ENCODE measurements around the gene AKAP11.
A peak's percentile ranks its signal among the peaks of the same experiment; 100 is the strongest.

The AKAP11 gene

DNA sequence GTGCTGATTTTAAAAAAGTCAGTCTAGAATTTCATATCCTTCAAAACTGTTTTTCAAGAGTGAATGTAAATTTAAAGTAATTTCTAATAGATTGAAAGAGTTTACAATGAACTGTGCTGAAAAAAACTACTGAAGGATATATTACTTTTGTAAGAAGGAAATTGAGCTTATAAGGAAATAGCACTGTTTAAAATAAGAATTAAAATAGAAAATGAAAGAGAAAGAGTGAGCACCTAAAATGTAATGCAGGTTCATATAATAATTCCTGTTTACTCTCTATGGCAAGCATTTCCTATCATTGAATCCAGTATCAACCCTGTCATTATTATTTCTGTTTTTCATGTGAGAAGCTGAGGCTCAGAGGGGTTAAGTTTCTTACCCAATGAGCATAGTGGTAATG lies 57.3 kb downstream of the AKAP11 start:
- FAIRE-seq (no peak), DNase-seq (ENCODE audit: low spot score) (no peak)

DNA sequence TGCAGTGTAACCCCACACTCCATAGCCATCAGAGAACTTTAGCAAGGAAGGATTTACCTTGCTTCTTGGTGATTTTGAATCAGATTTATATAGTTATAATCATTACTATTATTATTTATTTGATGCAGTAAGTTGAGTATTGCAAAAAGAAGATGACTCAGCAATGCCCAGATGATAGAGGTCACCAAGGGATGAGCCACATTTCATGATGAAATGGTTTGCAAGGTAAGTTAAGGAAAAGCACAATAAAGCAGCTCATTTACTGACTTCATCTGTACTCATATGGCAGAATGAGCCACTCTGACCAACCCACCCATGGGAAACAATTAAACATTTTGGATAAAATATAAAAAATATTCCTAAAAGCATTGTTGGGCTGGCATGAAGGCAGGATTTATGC lies 59.1 kb downstream of the AKAP11 start:
- no peak for FAIRE-seq

GRCh38 chr13:42333613-42334328 lies 61.8 kb downstream of the AKAP11 start:
- DNase-seq (ENCODE audit: low spot score) (no peak), FAIRE-seq (no peak)

More for the DNA sequence above, 59.1 kb downstream of the AKAP11 start:
- DNase-seq (ENCODE audit: low spot score), result no peak

- no peak for DNase-seq (ENCODE audit: low spot score)
- no peak for FAIRE-seq
Measured at GRCh38 chr13:42334329-42334706, 62.4 kb downstream of the AKAP11 start.

DNA sequence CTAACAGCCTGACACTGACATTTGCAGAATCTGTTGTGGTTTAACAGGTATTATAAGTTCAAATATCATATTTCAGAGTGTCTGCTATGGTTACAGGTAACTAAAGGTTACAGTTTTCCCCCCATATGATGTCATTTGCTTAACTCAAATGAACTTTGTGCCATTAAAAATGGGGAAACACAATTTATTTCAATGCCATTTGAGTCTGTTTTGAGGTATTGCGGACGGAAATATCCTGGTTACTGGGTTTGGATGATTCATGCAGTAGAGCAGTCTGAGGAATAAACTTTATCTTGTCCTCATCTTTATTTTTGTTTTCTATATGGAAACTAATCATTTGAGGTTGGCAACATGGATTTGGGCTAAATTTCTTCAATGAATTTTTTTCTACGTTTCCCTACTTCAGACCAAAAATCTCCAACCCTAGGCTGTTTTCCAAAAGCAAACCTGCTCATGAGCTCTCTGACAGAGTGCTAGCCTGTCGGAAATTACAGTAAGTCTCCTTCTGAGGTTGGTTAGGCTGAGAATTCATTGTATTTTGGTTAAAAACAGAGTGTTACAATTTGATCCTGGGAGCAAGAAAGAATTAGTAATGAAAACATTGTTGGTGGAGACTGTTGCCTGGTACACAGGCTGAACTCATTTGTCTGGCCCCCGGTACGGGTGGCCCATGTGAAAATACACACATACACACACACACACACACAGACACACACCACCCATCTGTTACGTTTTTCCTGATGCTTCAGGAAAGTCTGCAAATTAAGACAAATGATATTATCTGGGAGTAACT lies 66.1 kb downstream of the AKAP11 start:
- FAIRE-seq, result no peak
- DNase-seq (ENCODE audit: low spot score), result no peak

GRCh38 chr13:42345367-42345766 lies 73.4 kb downstream of the AKAP11 start:
- DNase-seq (ENCODE audit: low spot score), result no peak
- FAIRE-seq, result no peak

DNA sequence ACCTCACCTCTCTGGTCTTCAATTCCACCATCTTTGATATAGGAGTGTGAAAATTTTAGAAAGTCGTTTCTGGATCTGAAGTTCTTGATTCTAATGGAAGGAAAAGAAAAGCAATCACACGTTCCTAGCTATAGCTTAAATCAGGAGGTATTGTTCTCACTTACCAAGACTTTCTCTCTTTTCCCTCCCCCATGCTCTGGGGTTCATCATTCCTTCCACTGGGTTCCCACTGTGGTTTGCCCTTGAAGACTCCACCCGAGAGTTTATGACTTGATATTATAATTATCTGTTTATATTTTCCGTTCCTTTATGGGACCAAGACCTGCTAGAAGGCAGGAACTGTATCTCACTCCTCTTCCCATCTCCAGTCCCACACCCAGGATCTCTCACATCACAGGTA lies 76.6 kb downstream of the AKAP11 start:
- FAIRE-seq (no peak), DNase-seq (ENCODE audit: low spot score) (no peak)

- no peak for DNase-seq (ENCODE audit: low spot score)
- FAIRE-seq, result no peak
Measured at GRCh38 chr13:42350141-42350540, 78.2 kb downstream of the AKAP11 start.

DNA sequence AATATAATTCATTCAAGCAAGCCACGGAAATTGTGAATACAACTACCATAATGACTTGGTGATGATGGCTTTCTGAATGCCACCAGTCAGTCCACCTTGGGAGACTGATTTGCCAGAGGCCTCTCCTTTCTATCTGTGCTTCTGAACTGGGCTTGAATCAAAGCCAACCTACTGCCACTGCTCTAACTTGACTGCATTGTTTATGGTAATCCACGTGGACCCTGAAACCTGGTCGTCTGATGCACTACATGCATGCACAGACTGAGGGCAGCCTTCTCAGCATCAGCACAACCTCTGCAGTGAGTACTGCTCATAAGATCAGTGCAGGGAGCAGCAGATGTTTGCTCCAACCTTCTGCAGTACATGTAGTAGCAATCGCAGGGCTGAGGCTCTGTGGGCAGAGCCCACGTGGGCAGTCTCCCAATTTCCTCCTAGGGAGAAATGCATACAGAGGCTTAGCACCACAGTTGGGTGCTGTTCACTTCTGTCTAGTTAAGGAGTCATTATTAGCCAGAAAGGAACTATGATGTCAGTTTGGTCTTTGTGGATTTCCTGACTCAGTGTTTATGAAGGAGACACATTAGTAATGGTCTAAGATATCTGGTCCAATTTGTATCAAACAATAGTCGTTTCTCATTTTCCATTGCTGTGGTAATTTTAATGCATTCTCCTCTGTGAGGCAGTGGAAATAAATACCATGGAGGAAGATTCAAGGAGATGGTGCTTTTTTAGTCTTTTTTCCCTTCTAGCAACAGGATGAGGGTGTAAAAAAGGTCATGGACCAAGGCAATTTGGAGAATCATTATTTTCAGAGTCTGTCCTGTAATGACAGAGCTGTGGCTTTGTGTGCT lies 82.5 kb downstream of the AKAP11 start:
- FAIRE-seq (no peak), DNase-seq (ENCODE audit: low spot score) (no peak)

- no peak for FAIRE-seq
- DNase-seq (ENCODE audit: low spot score), result no peak
Measured at GRCh38 chr13:42355092-42355485, 83.1 kb downstream of the AKAP11 start.

DNA sequence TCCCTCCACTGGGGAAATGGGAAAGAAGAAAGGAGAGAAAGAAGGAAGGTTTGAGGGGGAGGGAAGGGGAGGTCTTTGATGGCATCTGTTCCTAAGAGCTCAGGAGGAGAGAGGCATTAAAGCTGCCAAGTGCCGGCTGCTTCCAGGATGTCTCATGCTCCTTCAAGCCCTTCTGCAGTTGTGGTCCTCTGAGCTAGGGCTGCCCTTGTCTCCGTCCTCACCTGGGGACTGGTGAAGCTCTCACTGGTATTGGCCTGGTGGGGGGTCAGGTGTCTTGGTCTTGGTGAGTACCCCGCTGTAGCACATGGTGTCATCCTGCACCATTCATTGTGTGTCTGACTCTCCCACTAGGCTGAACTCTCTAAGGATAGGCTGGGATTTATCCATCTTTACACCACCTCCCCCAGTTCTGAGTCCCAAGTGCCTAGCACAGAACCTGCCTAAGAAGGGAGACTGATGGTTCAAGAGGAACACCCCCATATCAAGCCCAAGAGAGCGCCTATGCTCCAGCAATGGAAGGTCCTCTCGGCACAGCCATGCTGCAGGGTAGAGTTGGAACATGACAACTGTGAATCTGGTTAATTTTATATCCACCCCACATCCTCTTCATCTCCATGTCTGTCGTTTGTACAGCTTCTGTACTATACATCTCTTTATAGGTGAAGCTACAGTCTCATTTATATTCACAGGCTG lies 83.7 kb downstream of the AKAP11 start:
- FAIRE-seq, result no peak
- no peak for DNase-seq (ENCODE audit: low spot score)

- FAIRE-seq (no peak), DNase-seq (ENCODE audit: low spot score) (no peak)
Measured at GRCh38 chr13:42356184-42356575, 84.2 kb downstream of the AKAP11 start.

DNA sequence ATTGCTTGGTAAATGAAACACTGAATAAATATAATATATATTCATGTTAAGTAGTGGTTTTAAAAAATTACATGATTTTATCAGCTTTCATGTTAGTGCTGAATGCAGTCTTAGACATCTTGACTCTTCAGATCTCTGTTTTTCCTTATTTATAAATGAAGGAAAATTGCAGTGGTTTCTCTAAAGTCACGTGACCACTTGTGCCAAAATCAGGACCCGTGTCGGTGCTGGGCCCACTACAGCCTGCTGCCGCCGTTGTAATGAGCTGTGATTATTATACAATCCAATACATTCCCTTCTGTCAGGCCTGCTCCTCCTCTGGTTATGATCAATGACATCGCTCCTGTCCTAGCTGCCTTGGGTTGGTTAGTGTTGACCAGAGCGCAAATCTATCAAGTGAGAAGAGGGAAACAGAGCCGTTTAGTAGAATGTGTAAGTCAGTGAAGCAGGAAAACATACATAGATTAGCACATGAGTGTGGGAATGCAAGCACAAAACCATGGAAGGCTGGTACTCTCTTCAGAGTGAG lies 88.2 kb downstream of the AKAP11 start:
- FAIRE-seq (no peak), DNase-seq (ENCODE audit: low spot score) (no peak)

- FAIRE-seq (no peak), DNase-seq (ENCODE audit: low spot score) (no peak)
Measured at GRCh38 chr13:42361701-42362100, 89.7 kb downstream of the AKAP11 start.

- DNase-seq (ENCODE audit: low spot score) (peak; percentile 17), FAIRE-seq (no peak)
Measured at GRCh38 chr13:42363941-42364612, 92.1 kb downstream of the AKAP11 start.

DNA sequence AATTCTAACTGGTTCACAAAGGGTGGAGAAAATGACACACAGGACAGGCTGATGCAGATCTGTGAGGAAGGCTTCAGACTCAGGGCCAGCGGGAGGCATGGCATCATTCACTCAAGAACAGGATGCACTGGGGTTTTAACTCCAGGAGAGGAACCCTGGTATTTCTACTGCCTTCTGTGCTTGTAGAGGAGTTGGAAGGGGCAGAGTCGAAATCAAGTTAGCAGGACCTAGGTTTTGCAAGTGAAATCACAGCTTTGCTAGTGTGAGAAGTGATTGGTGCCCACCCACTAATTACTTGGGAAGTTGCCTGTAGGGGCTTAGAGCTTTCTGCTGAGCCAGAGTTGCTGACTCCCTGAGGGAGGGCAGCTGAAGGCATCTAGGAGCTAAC lies 92.7 kb downstream of the AKAP11 start:
- no peak for DNase-seq (ENCODE audit: low spot score)
- FAIRE-seq, result no peak

GRCh38 chr13:42367831-42368230 lies 95.9 kb downstream of the AKAP11 start:
- DNase-seq (ENCODE audit: low spot score) (no peak), FAIRE-seq (no peak)

DNA sequence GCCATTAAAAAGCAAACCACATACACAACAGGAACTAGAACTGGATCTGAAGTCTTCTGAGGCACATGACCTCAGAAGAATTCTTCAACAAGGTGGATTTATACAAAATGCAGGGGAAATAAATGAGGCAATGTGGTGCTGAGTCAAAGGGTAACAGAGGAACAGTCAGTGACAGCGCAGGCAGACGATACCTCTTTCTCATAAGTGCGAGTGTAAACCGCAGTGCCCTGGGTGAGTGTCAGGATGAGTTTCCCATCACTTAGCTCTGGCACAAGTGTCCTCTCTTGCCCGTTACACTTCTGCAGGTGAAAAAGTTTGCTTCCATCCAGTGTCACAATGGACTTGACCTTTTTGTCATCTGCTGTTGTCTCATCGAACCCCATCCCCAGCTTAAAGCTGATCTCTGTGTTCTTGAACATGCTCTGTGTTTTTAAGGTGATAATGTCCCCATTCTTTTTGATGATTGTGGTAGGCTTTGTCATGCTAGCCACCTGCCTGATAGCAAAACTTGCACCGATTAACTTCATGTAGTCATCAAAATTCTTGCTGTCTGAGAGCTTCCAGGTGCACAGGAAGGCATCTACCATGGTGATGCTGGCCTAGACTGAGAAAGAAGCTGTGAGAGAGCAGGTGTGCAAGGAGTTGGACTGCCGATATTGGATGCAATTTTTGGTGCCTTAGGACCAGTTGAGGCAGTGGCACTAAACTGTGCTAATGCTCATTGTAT lies 97.3 kb downstream of the AKAP11 start:
- no peak for FAIRE-seq
- DNase-seq (ENCODE audit: low spot score), result no peak

GRCh38 chr13:42370229-42370628 lies 98.3 kb downstream of the AKAP11 start:
- DNase-seq (ENCODE audit: low spot score), result no peak

More at GRCh38 chr13:42370229-42370628, 98.3 kb downstream of the AKAP11 start:
- FAIRE-seq, result no peak
